Liver (tissue), 9 donors: ENCODE data around the gene AUH. TPM values are rescaled to one million over a fixed set of nuclear protein-coding genes. Genes with fewer than 3 reads are reported as not detected.

Experiments used
- DNase-seq: peaks from one replicate; pipeline ENCODE4 v3.0.0-alpha.2; 2017; ENCODE audit warnings: low spot score
- H3K27ac ChIP-seq, 2 donors: one replicate each; pipeline ENCODE4 v1.7.0; 2013; ENCODE audit warnings: inconsistent platforms in 2 of 2, low read length in 2 of 2, control low read depth in 1 of 2, low read depth in 1 of 2, mild to moderate bottlenecking in 1 of 2
- H3K27me3 ChIP-seq, 4 donors: one replicate each; pipeline versions ENCODE4 v1.6.1 to v1.7.0; 2013; ENCODE audit warnings: low read length in 3 of 4, inconsistent platforms in 1 of 4, mild to moderate bottlenecking in 1 of 4, moderate library complexity in 1 of 4; ENCODE audit not compliant: control insufficient read depth in 4 of 4, insufficient read depth in 4 of 4
- H3K36me3 ChIP-seq, 4 donors: one replicate each; pipeline versions ENCODE4 v1.6.1 to v1.7.0; 2013; ENCODE audit warnings: low read length in 3 of 4, mild to moderate bottlenecking in 3 of 4, low read depth in 1 of 4, moderate library complexity in 1 of 4; ENCODE audit not compliant: control insufficient read depth in 4 of 4, insufficient read depth in 3 of 4
- H3K4me1 ChIP-seq, 4 donors: one replicate each; pipeline versions ENCODE4 v1.6.1 to v1.7.0; 2013; ENCODE audit warnings: low read length in 3 of 4, mild to moderate bottlenecking in 3 of 4, moderate library complexity in 1 of 4; ENCODE audit not compliant: control insufficient read depth in 4 of 4, insufficient read depth in 4 of 4
- H3K4me3 ChIP-seq, 3 donors: one replicate each; pipeline versions ENCODE4 v1.6.1 to v1.7.0; 2013; ENCODE audit warnings: low read length in 3 of 3, control low read depth in 1 of 3, low read depth in 1 of 3, mild to moderate bottlenecking in 1 of 3
- H3K9ac ChIP-seq, 2 donors: one replicate each; pipeline ENCODE4 v1.7.0; 2013; ENCODE audit warnings: low read length in 2 of 2, mild to moderate bottlenecking in 2 of 2, moderate library complexity in 2 of 2, control low read depth in 1 of 2, low read depth in 1 of 2
- H3K9me3 ChIP-seq, 4 donors: one replicate each; pipeline versions ENCODE4 v1.6.1 to v1.7.0; 2013; ENCODE audit warnings: low read length in 3 of 4; ENCODE audit not compliant: control insufficient read depth in 4 of 4
- ATF3 ChIP-seq: IDR thresholded peaks from 2 replicates; pipeline ENCODE4 v1.6.1; 2016; ENCODE audit warnings: antibody characterized with exemption
- CTCF ChIP-seq: fragments of 150-350 bp; IDR thresholded peaks from 2 replicates; pipeline ENCODE4 v1.5.1; 2017; ENCODE audit warnings: improper control_type of control experiment, low read depth, low read length; ENCODE audit not compliant: missing input control
- EGR1 ChIP-seq, 2 donors: IDR thresholded peaks; 2 replicates each; pipeline ENCODE4 v1.6.1; 2016 to 2018; ENCODE audit warnings: antibody characterized with exemption in 2 of 2, low read depth in 2 of 2
- FOXA1 ChIP-seq: IDR thresholded peaks from 2 replicates; pipeline ENCODE4 v1.6.1; 2016; ENCODE audit warnings: antibody characterized with exemption
- FOXA2 ChIP-seq: IDR thresholded peaks from 2 replicates; pipeline ENCODE4 v1.6.1; 2016; ENCODE audit warnings: antibody characterized with exemption
- GABPA ChIP-seq, 2 donors: IDR thresholded peaks in 1 of 2; conservative IDR thresholded peaks in 1 of 2; 2 replicates each; pipeline ENCODE4 v1.6.1; 2016; ENCODE audit warnings: antibody characterized with exemption in 2 of 2, mild to moderate bottlenecking in 1 of 2, moderate library complexity in 1 of 2
- HNF4G ChIP-seq: IDR thresholded peaks from 2 replicates; pipeline ENCODE4 v1.6.1; 2016; ENCODE audit warnings: antibody characterized with exemption
- JUND ChIP-seq, 2 donors: IDR thresholded peaks; 2 replicates each; pipeline ENCODE4 v1.6.1; 2016; ENCODE audit warnings: antibody characterized with exemption in 2 of 2
- RAD21 ChIP-seq, 2 donors: IDR thresholded peaks; 2 replicates each; pipeline ENCODE4 v1.6.1; 2016; ENCODE audit warnings: antibody characterized with exemption in 2 of 2, mild to moderate bottlenecking in 2 of 2
- RXRA ChIP-seq, 2 donors: IDR thresholded peaks; 2 replicates each; pipeline ENCODE4 v1.6.1; 2017 to 2018; ENCODE audit warnings: antibody characterized with exemption in 2 of 2, mild to moderate bottlenecking in 1 of 2
- SP1 ChIP-seq: IDR thresholded peaks from 2 replicates; pipeline ENCODE4 v1.6.1; 2018; ENCODE audit warnings: antibody characterized with exemption, mild to moderate bottlenecking
- TAF1 ChIP-seq: conservative IDR thresholded peaks from 2 replicates; pipeline ENCODE4 v1.6.1; 2016; ENCODE audit warnings: antibody characterized with exemption, mild to moderate bottlenecking
- YY1 ChIP-seq: IDR thresholded peaks from 2 replicates; pipeline ENCODE4 v1.6.1; 2016; ENCODE audit warnings: antibody characterized with exemption, mild to moderate bottlenecking
- WGBS: extraction: QIAGEN DNeasy Blood & Tissue Kit; methylation state at CpG from one replicate; pipeline ENCODE4 v1.1.7; 2013; 5-methylcytosine and 5-hydroxymethylcytosine counted together
- polyA plus RNA-seq, 2 donors: library from polyadenylated mRNA; stranded (reverse) in 1 of 2; unstranded in 1 of 2; fragments of 200-250 nt in 1 of 2; fragments of >200 nt in 1 of 2; fragmentation: Nextera tagmentation in 1 of 2; extraction: Ambion mirVana in 1 of 2; gene quantifications; one replicate each; pipeline versions ENCODE4 v1.2.1 to v1.2.3, GENCODE V29; 2013 to 2015
- total RNA-seq, 2 donors: library from RNA; depleted of rRNA; stranded (reverse); fragments of >200 nt; gene quantifications; one replicate each; pipeline ENCODE4 v1.2.3, GENCODE V29; 2014
- TF ChIP-seq, protein P1 (sequence below): IDR thresholded peaks from 2 replicates; pipeline ENCODE4 v1.6.1; 2016; ENCODE audit warnings: antibody characterized with exemption
- TF ChIP-seq, protein P2 (sequence below): IDR thresholded peaks from 2 replicates; pipeline ENCODE4 v1.6.1; 2016; ENCODE audit warnings: antibody characterized with exemption, mild to moderate bottlenecking
- donor health status: healthy.
- donor health status: healthy.
- donor health status: healthy.
- donor health status: healthy.
- donor health status: healthy.

Gene AUH
- total and polyA plus RNA-seq, 4 donors = 12.1 to 30.0 (median 24.9) TPM

DNA sequence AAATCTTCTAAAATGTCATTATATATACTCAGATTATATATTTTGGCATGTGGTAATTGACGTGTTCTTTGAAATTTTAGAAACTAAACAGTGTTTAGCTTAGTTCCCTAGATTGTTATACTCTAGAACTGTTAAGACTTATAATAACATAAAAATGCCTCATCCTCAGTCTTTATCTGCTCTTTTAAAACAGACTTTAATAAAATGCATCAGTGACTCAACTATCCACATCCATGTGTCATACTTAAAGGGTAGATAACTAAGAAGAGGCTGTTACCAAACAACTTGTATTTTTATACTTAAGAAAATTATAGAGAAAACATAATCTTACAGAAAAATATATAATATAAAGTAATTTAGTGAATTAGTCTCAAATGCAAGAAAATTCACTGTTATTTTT, 46.8 kb upstream of the AUH start:
- Histone ChIP-seq H3K9ac (no peak overlapping the region), H3K4me3 (no peak overlapping the region), H3K27me3 (no peaks in the 10 kb centered on the region), H3K36me3 (peaks cover 10 to 25% (median 21%) of the 10 kb centered on the region in 4 donors), H3K9me3 (no peaks in the 10 kb centered on the region), H3K4me1 (peaks cover 0 to 4% (median 2%) of the 10 kb centered on the region in 4 donors), H3K27ac (no peak overlapping the region)
- 96% methylated on average over 1 of the region's 1 CpG for WGBS
- TF ChIP-seq RAD21 (IDR thresholded peaks at IDR 0.05) = no peak
- no peak for TF ChIP-seq CTCF
- no peak for TF ChIP-seq RXRA (IDR thresholded peaks at IDR 0.05)
- no peak for TF ChIP-seq SP1
- TF ChIP-seq TAF1 = no peak
- TF ChIP-seq ATF3 = no peak
- TF ChIP-seq, protein P1, sequence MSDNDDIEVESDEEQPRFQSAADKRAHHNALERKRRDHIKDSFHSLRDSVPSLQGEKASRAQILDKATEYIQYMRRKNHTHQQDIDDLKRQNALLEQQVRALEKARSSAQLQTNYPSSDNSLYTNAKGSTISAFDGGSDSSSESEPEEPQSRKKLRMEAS = no peak
- TF ChIP-seq, protein P2, sequence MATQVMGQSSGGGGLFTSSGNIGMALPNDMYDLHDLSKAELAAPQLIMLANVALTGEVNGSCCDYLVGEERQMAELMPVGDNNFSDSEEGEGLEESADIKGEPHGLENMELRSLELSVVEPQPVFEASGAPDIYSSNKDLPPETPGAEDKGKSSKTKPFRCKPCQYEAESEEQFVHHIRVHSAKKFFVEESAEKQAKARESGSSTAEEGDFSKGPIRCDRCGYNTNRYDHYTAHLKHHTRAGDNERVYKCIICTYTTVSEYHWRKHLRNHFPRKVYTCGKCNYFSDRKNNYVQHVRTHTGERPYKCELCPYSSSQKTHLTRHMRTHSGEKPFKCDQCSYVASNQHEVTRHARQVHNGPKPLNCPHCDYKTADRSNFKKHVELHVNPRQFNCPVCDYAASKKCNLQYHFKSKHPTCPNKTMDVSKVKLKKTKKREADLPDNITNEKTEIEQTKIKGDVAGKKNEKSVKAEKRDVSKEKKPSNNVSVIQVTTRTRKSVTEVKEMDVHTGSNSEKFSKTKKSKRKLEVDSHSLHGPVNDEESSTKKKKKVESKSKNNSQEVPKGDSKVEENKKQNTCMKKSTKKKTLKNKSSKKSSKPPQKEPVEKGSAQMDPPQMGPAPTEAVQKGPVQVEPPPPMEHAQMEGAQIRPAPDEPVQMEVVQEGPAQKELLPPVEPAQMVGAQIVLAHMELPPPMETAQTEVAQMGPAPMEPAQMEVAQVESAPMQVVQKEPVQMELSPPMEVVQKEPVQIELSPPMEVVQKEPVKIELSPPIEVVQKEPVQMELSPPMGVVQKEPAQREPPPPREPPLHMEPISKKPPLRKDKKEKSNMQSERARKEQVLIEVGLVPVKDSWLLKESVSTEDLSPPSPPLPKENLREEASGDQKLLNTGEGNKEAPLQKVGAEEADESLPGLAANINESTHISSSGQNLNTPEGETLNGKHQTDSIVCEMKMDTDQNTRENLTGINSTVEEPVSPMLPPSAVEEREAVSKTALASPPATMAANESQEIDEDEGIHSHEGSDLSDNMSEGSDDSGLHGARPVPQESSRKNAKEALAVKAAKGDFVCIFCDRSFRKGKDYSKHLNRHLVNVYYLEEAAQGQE = no peak
- TF ChIP-seq GABPA (IDR thresholded peaks at IDR 0.05 in 1 of 2, conservative IDR thresholded peaks at IDR 0.05 in 1 of 2) = no peak
- no peak for TF ChIP-seq EGR1 (IDR thresholded peaks at IDR 0.05; ENCODE audit: low read depth in 2 of 2)
- no peak for TF ChIP-seq YY1
- TF ChIP-seq HNF4G = no peak
- TF ChIP-seq JUND (IDR thresholded peaks at IDR 0.05) = no peak
- TF ChIP-seq FOXA1 = no peak
- DNase-seq = no peak

- no peak overlapping the region for H3K27ac ChIP-seq
- WGBS = 93% methylated on average over 12 of the region's 12 CpGs
- H3K27me3 ChIP-seq = no peaks in the 10 kb centered on the region
- no peak for DNase-seq
- no peaks in the 10 kb centered on the region for H3K9me3 ChIP-seq
- H3K9ac ChIP-seq = no peak overlapping the region
- H3K4me3 ChIP-seq = no peak overlapping the region
- peaks cover 10 to 25% (median 21%) of the 10 kb centered on the region in 4 donors for H3K36me3 ChIP-seq
- H3K4me1 ChIP-seq = peaks cover 0 to 4% (median 0%) of the 10 kb centered on the region in 4 donors
- TF ChIP-seq, protein P2 = no peak
- TF ChIP-seq CTCF (no peak), FOXA1 (no peak), FOXA2 (no peak), EGR1 (IDR thresholded peaks at IDR 0.05; ENCODE audit: low read depth in 2 of 2) (no peak), RAD21 (IDR thresholded peaks at IDR 0.05) (no peak), JUND (IDR thresholded peaks at IDR 0.05) (no peak), TAF1 (no peak), SP1 (no peak), RXRA (IDR thresholded peaks at IDR 0.05) (no peak), HNF4G (no peak)
- TF ChIP-seq, protein P1 = no peak
Observed at GRCh38 chr9:91407580-91408318, 46.0 kb upstream of the AUH start.
